GM19324 (cell line): ENCODE measurements around the gene B9D2.
A peak's percentile ranks its signal among the peaks of the same experiment; 100 is the strongest.
"Not testable (repeated sequence)": the region's sequence is repeated elsewhere in the genome, so short reads cannot be mapped to it uniquely, and the experiment has no call there.

Source experiments
- ATAC-seq: cut with Tn5 transposase; IDR thresholded peaks from one replicate; pipeline ENCODE4 v1.9.1; 2021; ENCODE audit warnings: mild to moderate bottlenecking, moderate library complexity; ENCODE audit not compliant: unreplicated experiment, low FRiP score

The B9D2 gene

GRCh38 chr19:41392775-41393174, 28.8 kb upstream of the B9D2 start:
- ATAC-seq, result no peak

GRCh38 chr19:41391618-41392017, 27.7 kb upstream of the B9D2 start:
- ATAC-seq, result no peak

GRCh38 chr19:41386442-41386841, 22.5 kb upstream of the B9D2 start:
- ATAC-seq, result no peak

GRCh38 chr19:41384351-41384750, 20.4 kb upstream of the B9D2 start:
- ATAC-seq, result no peak

- not testable (repeated sequence) for ATAC-seq
Observed at GRCh38 chr19:41381536-41381935, 17.6 kb upstream of the B9D2 start.

GRCh38 chr19:41377977-41378709, 14.2 kb upstream of the B9D2 start:
- no peak for ATAC-seq

GRCh38 chr19:41376998-41377365, 13.0 kb upstream of the B9D2 start:
- ATAC-seq, result no peak

GRCh38 chr19:41376241-41376997, 12.5 kb upstream of the B9D2 start, which contains the start of gene TMEM91:
Gene TMEM91 (plus strand): TSS chr19:41376533. CDS start chr19:41378310, 1,777 bp downstream.
- no peak for ATAC-seq

- no peak for ATAC-seq
Observed at GRCh38 chr19:41373993-41374392, 10.0 kb upstream of the B9D2 start.

- ATAC-seq, result no peak
Observed at GRCh38 chr19:41372501-41372900, 8.6 kb upstream of the B9D2 start.

GRCh38 chr19:41371541-41371940, 7.6 kb upstream of the B9D2 start:
- ATAC-seq, result no peak

- not testable (repeated sequence) for ATAC-seq
Observed at GRCh38 chr19:41371119-41371518, 7.2 kb upstream of the B9D2 start.

- no peak for ATAC-seq
Observed at GRCh38 chr19:41369769-41370168, 5.8 kb upstream of the B9D2 start.

GRCh38 chr19:41367848-41368301, 3.9 kb upstream of the B9D2 start:
- no peak for ATAC-seq

- no peak for ATAC-seq
Observed at GRCh38 chr19:41366089-41366488, 2.1 kb upstream of the B9D2 start.

GRCh38 chr19:41364524-41365391, 809 bp upstream of the B9D2 start:
- no peak for ATAC-seq

GRCh38 chr19:41363371-41363752, 587 bp downstream of the B9D2 start:
- ATAC-seq, result peak; percentile 2

- ATAC-seq, result no peak
Observed at GRCh38 chr19:41362143-41362847, 1.7 kb downstream of the B9D2 start.

GRCh38 chr19:41359741-41360140, 4.2 kb downstream of the B9D2 start:
- no peak for ATAC-seq

- no peak for ATAC-seq
Observed at GRCh38 chr19:41357746-41358145, 6.2 kb downstream of the B9D2 start.
